Measurements from ENCODE around the gene ZNF549.

The ZNF549 gene

GRCh38 chr19:57570707-57571106 lies 43.6 kb downstream of the ZNF549 start:
- no peak for DNase-seq

DNA sequence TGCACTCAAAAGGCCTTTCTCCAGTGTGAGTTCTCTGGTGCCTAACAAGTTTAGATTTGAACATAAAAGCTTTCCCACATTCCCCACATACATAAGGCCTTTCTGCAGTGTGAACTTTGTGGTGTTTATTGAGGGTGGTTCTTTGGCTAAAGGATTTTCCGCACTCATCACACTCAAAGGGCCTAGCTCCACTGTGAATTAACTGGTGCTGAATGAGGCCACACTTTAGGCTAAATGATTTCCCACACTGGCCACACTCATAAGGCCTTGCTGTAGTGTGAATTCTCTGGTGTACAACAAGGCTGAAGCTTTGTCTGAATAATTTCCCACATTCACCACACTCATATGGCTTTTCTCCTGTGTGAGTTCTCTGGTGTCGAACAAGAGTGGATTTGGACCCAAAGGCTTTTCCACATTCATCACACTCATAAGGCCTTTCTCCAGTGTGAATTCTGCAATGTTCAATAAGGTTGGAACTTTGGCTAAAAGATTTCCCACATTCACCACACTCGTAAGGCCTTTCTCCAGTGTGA lies 45.3 kb downstream of the ZNF549 start:
- no peak for DNase-seq

GRCh38 chr19:57576661-57577060 lies 49.5 kb downstream of the ZNF549 start:
- DNase-seq = no peak

DNA sequence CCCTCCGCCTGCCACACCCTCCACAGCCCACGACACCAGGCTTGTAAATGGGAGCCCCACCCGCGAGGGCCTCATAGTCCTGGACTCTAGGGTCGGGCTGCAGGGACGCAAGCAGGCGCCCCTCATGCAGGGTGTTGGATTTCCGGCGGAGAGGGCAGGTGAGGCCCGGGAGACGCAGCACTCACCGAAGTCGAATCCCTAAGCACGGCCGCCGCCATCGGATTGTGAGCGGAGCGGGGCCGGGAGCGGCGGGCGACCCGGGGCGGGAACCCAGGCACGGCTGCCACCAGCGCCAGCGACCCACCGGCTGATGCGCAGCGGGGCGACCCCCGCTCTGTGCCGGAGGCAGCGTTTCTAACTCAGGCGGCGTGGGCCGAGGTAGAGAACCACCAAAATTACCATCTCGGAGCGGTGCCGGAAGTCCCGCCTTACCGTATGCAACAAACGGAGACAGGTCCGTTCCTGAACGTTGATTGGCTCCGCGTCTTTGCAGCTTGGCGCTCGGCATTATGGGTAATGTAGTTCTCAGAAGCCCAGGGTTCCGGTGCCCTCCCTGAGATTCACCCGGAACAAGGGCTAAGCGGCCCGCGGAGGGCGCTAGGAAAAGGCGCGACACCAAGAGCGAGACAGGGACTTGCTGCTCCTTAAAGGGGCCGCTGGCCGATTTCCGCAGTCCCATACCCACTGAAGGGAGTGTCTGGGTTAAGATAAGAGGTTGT lies 51.5 kb downstream of the ZNF549 start, which contains the start of gene ZNF416:
Gene ZNF416 (minus strand): TSS at position 425 of the 719 bp plus-strand sequence. CDS start 207 bp downstream, at position 218.
- DNase-seq = peak; percentile 92

- DNase-seq = no peak
Measured at GRCh38 chr19:57583104-57583520, 56.0 kb downstream of the ZNF549 start.

DNA sequence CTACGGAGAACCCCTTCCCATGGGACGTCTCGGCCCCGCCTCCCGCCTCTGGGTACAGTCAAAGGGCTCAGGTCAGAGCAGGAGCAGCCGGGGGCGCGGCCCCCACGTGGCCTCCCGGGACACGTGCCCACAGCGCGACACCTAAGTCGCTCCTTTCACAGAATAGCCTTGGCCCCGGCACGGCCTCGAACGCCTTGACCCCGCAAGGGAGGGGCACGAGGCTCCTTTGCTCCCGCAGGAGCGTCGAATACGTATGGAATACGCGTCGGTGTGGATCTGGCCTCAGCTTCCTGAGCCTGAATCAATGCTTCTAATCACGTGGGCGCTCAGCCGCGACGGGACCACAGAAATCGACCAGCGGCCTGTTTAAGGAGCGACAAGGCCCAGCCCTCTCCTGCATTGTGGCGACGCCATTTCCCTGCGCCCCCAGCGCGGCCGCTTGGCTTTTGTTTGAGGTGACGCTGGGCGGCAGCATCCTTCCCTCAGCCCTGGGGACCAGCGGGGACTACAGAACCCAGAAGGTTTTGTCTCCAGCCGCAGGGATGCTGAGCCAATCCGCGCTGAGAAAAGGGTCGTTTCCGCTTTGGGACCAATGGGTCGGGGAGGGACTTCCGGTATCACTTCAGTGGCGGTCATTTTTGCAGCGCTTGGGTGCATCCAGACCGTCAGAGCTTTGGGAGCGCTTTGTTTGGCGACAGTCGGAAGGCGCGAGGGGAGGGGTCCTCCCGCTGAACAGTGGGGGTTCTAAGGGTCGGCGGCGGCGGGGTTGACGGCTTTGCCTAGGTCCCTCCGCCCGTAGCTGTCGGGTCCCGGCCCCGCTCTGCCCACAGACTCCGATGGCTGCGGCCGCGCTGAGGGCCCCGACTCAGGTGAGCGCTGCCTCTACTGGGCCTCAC lies 56.6 kb downstream of the ZNF549 start, which contains the start of gene ZIK1:
Gene ZIK1 (plus strand): TSS at position 625 of the 896 bp plus-strand sequence. CDS start 212 bp downstream, at position 837.
- DNase-seq = peak; percentile 79

DNA sequence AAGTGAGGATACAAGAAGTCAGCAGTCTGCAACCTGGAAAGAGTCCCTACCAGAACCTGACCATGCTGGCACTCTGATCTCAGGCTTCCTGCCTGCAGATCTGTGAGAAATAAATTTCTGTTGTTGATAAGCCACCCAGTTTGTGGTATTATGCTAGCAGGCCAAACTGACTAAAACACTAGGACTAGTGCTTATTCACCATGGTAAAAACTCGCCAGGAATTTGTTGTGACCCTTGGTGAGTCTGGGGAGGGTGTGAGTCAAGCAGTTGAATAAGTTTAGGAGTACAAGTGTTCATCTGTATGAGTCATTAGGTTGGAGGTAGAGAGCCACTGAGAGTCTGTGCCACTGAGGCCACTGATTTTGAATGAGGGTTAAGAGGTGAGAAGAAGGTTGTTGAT lies 60.4 kb downstream of the ZNF549 start:
- no peak for DNase-seq

GRCh38 chr19:57599377-57599760 lies 72.2 kb downstream of the ZNF549 start:
- no peak for DNase-seq

- DNase-seq = peak; percentile 72
Measured at GRCh38 chr19:57599761-57600383, 72.7 kb downstream of the ZNF549 start, which contains the start of gene ZNF530. Gene ZNF530, plus strand, starts transcription at chr19:57599885. Its CDS starts 4,461 bp downstream, at chr19:57604346.

DNA sequence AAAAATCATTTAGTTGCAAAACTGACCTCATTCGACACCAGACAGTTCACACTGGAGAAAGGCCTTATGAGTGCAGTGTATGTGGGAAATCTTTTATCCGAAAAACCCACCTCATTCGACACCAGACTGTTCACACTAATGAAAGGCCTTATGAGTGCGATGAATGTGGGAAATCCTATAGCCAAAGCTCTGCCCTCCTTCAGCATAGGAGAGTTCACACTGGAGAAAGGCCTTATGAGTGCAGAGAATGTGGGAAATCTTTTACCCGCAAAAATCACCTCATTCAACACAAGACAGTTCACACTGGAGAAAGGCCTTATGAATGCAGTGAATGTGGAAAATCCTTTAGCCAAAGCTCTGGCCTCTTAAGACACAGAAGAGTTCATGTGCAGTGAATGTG lies 79.8 kb downstream of the ZNF549 start:
- DNase-seq = no peak

Measured in activated CD4-positive, alpha-beta T cell treated with anti-CD3 and anti-CD28 coated beads for 1 hour (primary cell).